ENCODE measurements around the gene IL15RA.

The IL15RA gene

GRCh38 chr10:6012121-6012905, 35.0 kb upstream of the IL15RA start:
- WGBS (ENCODE audit: insufficient coverage) = 90% methylated on average over 14 of the region's 15 CpGs
- CTCF ChIA-PET = interaction anchor here (1.0 to 5.6 kb wide), 3 partner anchors 9 to 75 kb away, joined by 3 to 77 read pairs (median 40); no protein-coding TSS in a partner anchor

GRCh38 chr10:6011558-6011957, 34.2 kb upstream of the IL15RA start:
- ChIA-PET CTCF (interaction anchor here (0.8 to 1.0 kb wide), 2 partner anchors 55 to 72 kb away, joined by 3 read pairs; no protein-coding TSS in a partner anchor), POLR2A (no interaction called here)
- Histone ChIP-seq H3K36me3 (ENCODE audit: control insufficient read depth in 4 of 4, insufficient read depth in 4 of 4, low read length in 3 of 4) (no peaks in the 10 kb centered on the region), H3K27ac (ENCODE audit: insufficient read depth in 1 of 2, low read depth in 1 of 2, low read length in 2 of 2, poor library complexity in 1 of 2, severe bottlenecking in 2 of 2) (no peak overlapping the region), H3K4me1 (ENCODE audit: control extremely low read depth in 1 of 4, control insufficient read depth in 4 of 4, insufficient read depth in 4 of 4, low read length in 3 of 4) (peaks cover 0 to 8% (median 6%) of the 10 kb centered on the region in 4 experiments), H3K9me3 (ENCODE audit: control extremely low read depth in 1 of 5, control insufficient read depth in 4 of 5, insufficient read depth in 2 of 5, low read depth in 1 of 5, low read length in 4 of 5) (peaks cover 0 to 11% (median 8%) of the 10 kb centered on the region in 5 experiments), H3K4me3 (ENCODE audit: control insufficient read depth in 1 of 7, extremely low read depth in 1 of 7, insufficient read depth in 4 of 7, low read depth in 2 of 7, low read length in 6 of 7) (no peak overlapping the region), H3K27me3 (replicated peaks in 2 of 5; ENCODE audit: control insufficient read depth in 4 of 5, insufficient read depth in 5 of 5, low read length in 4 of 5) (no peaks in the 10 kb centered on the region)
- 90% methylated on average over 6 of the region's 8 CpGs for WGBS (ENCODE audit: insufficient coverage)
- DNase-seq = no peak

More at GRCh38 chr10:6012121-6012905, 35.0 kb upstream of the IL15RA start:
- peaks cover 0 to 8% (median 5%) of the 10 kb centered on the region in 5 experiments for H3K9me3 ChIP-seq (ENCODE audit: control extremely low read depth in 1 of 5, control insufficient read depth in 4 of 5, insufficient read depth in 2 of 5, low read depth in 1 of 5, low read length in 4 of 5)
- H3K36me3 ChIP-seq (ENCODE audit: control insufficient read depth in 4 of 4, insufficient read depth in 4 of 4, low read length in 3 of 4) = no peaks in the 10 kb centered on the region
- POLR2A ChIA-PET = no interaction called here
- peaks cover 0 to 10% (median 6%) of the 10 kb centered on the region in 4 experiments for H3K4me1 ChIP-seq (ENCODE audit: control extremely low read depth in 1 of 4, control insufficient read depth in 4 of 4, insufficient read depth in 4 of 4, low read length in 3 of 4)
- no peak overlapping the region for H3K27ac ChIP-seq (ENCODE audit: insufficient read depth in 1 of 2, low read depth in 1 of 2, low read length in 2 of 2, poor library complexity in 1 of 2, severe bottlenecking in 2 of 2)
- no peak overlapping the region for H3K4me3 ChIP-seq (ENCODE audit: control insufficient read depth in 1 of 7, extremely low read depth in 1 of 7, insufficient read depth in 4 of 7, low read depth in 2 of 7, low read length in 6 of 7)
- DNase-seq = no peak
- H3K27me3 ChIP-seq (replicated peaks in 2 of 5; ENCODE audit: control insufficient read depth in 4 of 5, insufficient read depth in 5 of 5, low read length in 4 of 5) = no peaks in the 10 kb centered on the region

GRCh38 chr10:6010569-6010968, 33.2 kb upstream of the IL15RA start:
- no peaks in the 10 kb centered on the region for H3K27me3 ChIP-seq (replicated peaks in 2 of 5; ENCODE audit: control insufficient read depth in 4 of 5, insufficient read depth in 5 of 5, low read length in 4 of 5)
- H3K27ac ChIP-seq (ENCODE audit: insufficient read depth in 1 of 2, low read depth in 1 of 2, low read length in 2 of 2, poor library complexity in 1 of 2, severe bottlenecking in 2 of 2) = no peak overlapping the region
- no peak for DNase-seq
- no peak overlapping the region for H3K4me3 ChIP-seq (ENCODE audit: control insufficient read depth in 1 of 7, extremely low read depth in 1 of 7, insufficient read depth in 4 of 7, low read depth in 2 of 7, low read length in 6 of 7)
- ChIA-PET POLR2A (interaction anchor here (0.6 kb wide), 1 partner anchor 457 kb away, joined by 3 read pairs; no protein-coding TSS in a partner anchor), CTCF (interaction anchor here (1.0 kb wide), 3 partner anchors 56 to 76 kb away, joined by 3 to 4 read pairs (median 3); no protein-coding TSS in a partner anchor)
- peaks cover 0 to 11% (median 8%) of the 10 kb centered on the region in 5 experiments for H3K9me3 ChIP-seq (ENCODE audit: control extremely low read depth in 1 of 5, control insufficient read depth in 4 of 5, insufficient read depth in 2 of 5, low read depth in 1 of 5, low read length in 4 of 5)
- WGBS (ENCODE audit: insufficient coverage) = 100% methylated on average over 1 of the region's 3 CpGs
- H3K36me3 ChIP-seq (ENCODE audit: control insufficient read depth in 4 of 4, insufficient read depth in 4 of 4, low read length in 3 of 4) = no peaks in the 10 kb centered on the region
- H3K4me1 ChIP-seq (ENCODE audit: control extremely low read depth in 1 of 4, control insufficient read depth in 4 of 4, insufficient read depth in 4 of 4, low read length in 3 of 4) = peaks cover 0 to 3% (median under 1%) of the 10 kb centered on the region in 4 experiments

GRCh38 chr10:6009961-6010360, 32.6 kb upstream of the IL15RA start:
- DNase-seq = no peak
- Histone ChIP-seq H3K9me3 (ENCODE audit: control extremely low read depth in 1 of 5, control insufficient read depth in 4 of 5, insufficient read depth in 2 of 5, low read depth in 1 of 5, low read length in 4 of 5) (peaks cover 0 to 11% (median 8%) of the 10 kb centered on the region in 5 experiments), H3K4me1 (ENCODE audit: control extremely low read depth in 1 of 4, control insufficient read depth in 4 of 4, insufficient read depth in 4 of 4, low read length in 3 of 4) (peaks cover 0 to 3% (median 0%) of the 10 kb centered on the region in 4 experiments), H3K27ac (ENCODE audit: insufficient read depth in 1 of 2, low read depth in 1 of 2, low read length in 2 of 2, poor library complexity in 1 of 2, severe bottlenecking in 2 of 2) (no peak overlapping the region), H3K36me3 (ENCODE audit: control insufficient read depth in 4 of 4, insufficient read depth in 4 of 4, low read length in 3 of 4) (no peaks in the 10 kb centered on the region), H3K27me3 (replicated peaks in 2 of 5; ENCODE audit: control insufficient read depth in 4 of 5, insufficient read depth in 5 of 5, low read length in 4 of 5) (peaks cover 0 to 1% (median 0%) of the 10 kb centered on the region in 5 experiments), H3K4me3 (ENCODE audit: control insufficient read depth in 1 of 7, extremely low read depth in 1 of 7, insufficient read depth in 4 of 7, low read depth in 2 of 7, low read length in 6 of 7) (no peak overlapping the region)
- POLR2A ChIA-PET = interaction anchor here (0.6 kb wide), 1 partner anchor 456 kb away, joined by 3 read pairs; no protein-coding TSS in a partner anchor
- WGBS (ENCODE audit: insufficient coverage) = 91% methylated on average over 4 of the region's 4 CpGs
- CTCF ChIA-PET = interaction anchor here (1.0 to 1.3 kb wide), 3 partner anchors 39 to 77 kb away, joined by 3 to 4 read pairs (median 3); no protein-coding TSS in a partner anchor

GRCh38 chr10:6009150-6009549, 31.8 kb upstream of the IL15RA start:
- no peak for DNase-seq
- H3K4me1 ChIP-seq (ENCODE audit: control extremely low read depth in 1 of 4, control insufficient read depth in 4 of 4, insufficient read depth in 4 of 4, low read length in 3 of 4) = peaks cover 0 to 3% (median 0%) of the 10 kb centered on the region in 4 experiments
- ChIA-PET POLR2A (no interaction called here), CTCF (interaction anchor here (1.3 to 1.6 kb wide), 2 partner anchors 40 to 77 kb away, joined by 3 to 5 read pairs; no protein-coding TSS in a partner anchor)
- peaks cover 0 to 11% (median 8%) of the 10 kb centered on the region in 5 experiments for H3K9me3 ChIP-seq (ENCODE audit: control extremely low read depth in 1 of 5, control insufficient read depth in 4 of 5, insufficient read depth in 2 of 5, low read depth in 1 of 5, low read length in 4 of 5)
- no peak overlapping the region for H3K27ac ChIP-seq (ENCODE audit: insufficient read depth in 1 of 2, low read depth in 1 of 2, low read length in 2 of 2, poor library complexity in 1 of 2, severe bottlenecking in 2 of 2)
- 78% methylated on average over 1 of the region's 2 CpGs for WGBS (ENCODE audit: insufficient coverage)
- H3K36me3 ChIP-seq (ENCODE audit: control insufficient read depth in 4 of 4, insufficient read depth in 4 of 4, low read length in 3 of 4) = no peaks in the 10 kb centered on the region
- H3K4me3 ChIP-seq (ENCODE audit: control insufficient read depth in 1 of 7, extremely low read depth in 1 of 7, insufficient read depth in 4 of 7, low read depth in 2 of 7, low read length in 6 of 7) = no peak overlapping the region
- peaks cover 0 to 2% (median 0%) of the 10 kb centered on the region in 5 experiments for H3K27me3 ChIP-seq (replicated peaks in 2 of 5; ENCODE audit: control insufficient read depth in 4 of 5, insufficient read depth in 5 of 5, low read length in 4 of 5)

- H3K9me3 ChIP-seq (ENCODE audit: control extremely low read depth in 1 of 5, control insufficient read depth in 4 of 5, insufficient read depth in 2 of 5, low read depth in 1 of 5, low read length in 4 of 5) = peaks cover 0 to 11% (median 8%) of the 10 kb centered on the region in 5 experiments
- H3K4me3 ChIP-seq (ENCODE audit: control insufficient read depth in 1 of 7, extremely low read depth in 1 of 7, insufficient read depth in 4 of 7, low read depth in 2 of 7, low read length in 6 of 7) = no peak overlapping the region
- POLR2A ChIA-PET = no interaction called here
- 91% methylated on average over 3 of the region's 5 CpGs for WGBS (ENCODE audit: insufficient coverage)
- H3K27me3 ChIP-seq (replicated peaks in 2 of 5; ENCODE audit: control insufficient read depth in 4 of 5, insufficient read depth in 5 of 5, low read length in 4 of 5) = peaks cover 0 to 2% (median 0%) of the 10 kb centered on the region in 5 experiments
- H3K27ac ChIP-seq (ENCODE audit: insufficient read depth in 1 of 2, low read depth in 1 of 2, low read length in 2 of 2, poor library complexity in 1 of 2, severe bottlenecking in 2 of 2) = no peak overlapping the region
- CTCF ChIA-PET = interaction anchor here (1.6 kb wide), 1 partner anchor 78 kb away, joined by 5 read pairs; no protein-coding TSS in a partner anchor
- H3K4me1 ChIP-seq (ENCODE audit: control extremely low read depth in 1 of 4, control insufficient read depth in 4 of 4, insufficient read depth in 4 of 4, low read length in 3 of 4) = no peaks in the 10 kb centered on the region
- H3K36me3 ChIP-seq (ENCODE audit: control insufficient read depth in 4 of 4, insufficient read depth in 4 of 4, low read length in 3 of 4) = no peaks in the 10 kb centered on the region
- DNase-seq = no peak
These were observed 31.3 kb upstream of the IL15RA start for GRCh38 chr10:6008497-6009142.
